OCI-LY7 (cell line): ENCODE results near the gene BDH1. TPM values are rescaled to one million over a fixed set of nuclear protein-coding genes. Genes with fewer than 3 reads are reported as not detected.
"Not testable (repeated sequence)": the region's sequence is repeated elsewhere in the genome, so short reads cannot be mapped to it uniquely, and the experiment has no call there.

Experiments used
- BruUV-seq: library from RNA; stranded (reverse); fragments of 400-500 nt; replicated peaks from 2 replicates; lab custom pipeline; 2021; lab: Mats Ljungman, UMichigan
- CTCF ChIA-PET: fragments of 300-600 bp; sonication (Branson Sonifier 250); formaldehyde crosslinking; loops from one replicate; lab custom pipeline; 2022; ENCODE audit warnings: antibody characterized with exemption; ENCODE audit not compliant: unreplicated experiment; lab: Charles Lee
- POLR2A ChIA-PET: fragments of 300-600 bp; sonication (Branson Sonifier 250); formaldehyde crosslinking; loops from one replicate; lab custom pipeline; 2022; ENCODE audit warnings: antibody characterized with exemption; lab: Charles Lee
- DNase-seq: peaks from one replicate; pipeline ENCODE4 v3.0.0-alpha.2; 2015; ENCODE audit warnings: low spot score
- H2AFZ ChIP-seq: fragments of 200-600 bp; sonication (generic), shearing (Covaris generic); 2 replicates; pipeline ENCODE4 v1.6.1; 2014; ENCODE audit warnings: mild to moderate bottlenecking, antibody characterized with exemption, low read length, moderate library complexity
- H3K27ac ChIP-seq: fragments of 200-600 bp; sonication (generic); 2 replicates; pipeline ENCODE4 v1.5.1; 2014; ENCODE audit warnings: mixed run types, low read depth, mild to moderate bottlenecking, moderate library complexity, low read length, inconsistent platforms; ENCODE audit not compliant: poor library complexity, severe bottlenecking
- H3K36me3 ChIP-seq: fragments of 200-600 bp; sonication (generic); 2 replicates; pipeline ENCODE4 v1.6.1; 2014; ENCODE audit warnings: mild to moderate bottlenecking, antibody characterized with exemption, low read length, moderate library complexity, mixed read lengths; ENCODE audit not compliant: insufficient read depth
- H3K4me1 ChIP-seq: fragments of 200-600 bp; sonication (generic); 2 replicates; pipeline ENCODE4 v1.5.1; 2014; ENCODE audit warnings: mild to moderate bottlenecking, low read length; ENCODE audit not compliant: insufficient read depth, poor library complexity, severe bottlenecking
- H3K4me2 ChIP-seq: fragments of 200-600 bp; sonication (generic); 2 replicates; pipeline ENCODE4 v1.6.1; 2014; ENCODE audit warnings: mild to moderate bottlenecking, low read length
- H3K4me3 ChIP-seq: fragments of 200-600 bp; sonication (generic); 2 replicates; pipeline ENCODE4 v1.5.1; 2014; ENCODE audit warnings: mild to moderate bottlenecking, low read depth, low read length; ENCODE audit not compliant: poor library complexity, severe bottlenecking
- H3K79me2 ChIP-seq: fragments of 200-600 bp; sonication (generic); 2 replicates; pipeline ENCODE4 v1.6.1; 2016; ENCODE audit warnings: low read depth, mild to moderate bottlenecking, low read length, moderate library complexity, mixed read lengths; ENCODE audit not compliant: insufficient read depth
- H3K9me2 ChIP-seq: fragments of 200-600 bp; sonication (generic); 2 replicates; pipeline ENCODE4 v1.6.1; 2016; ENCODE audit warnings: mild to moderate bottlenecking, low read length, mixed read lengths; ENCODE audit not compliant: insufficient read depth
- H3K9me3 ChIP-seq: fragments of 200-600 bp; sonication (generic); 2 replicates; pipeline ENCODE4 v1.6.1; 2014; ENCODE audit warnings: mild to moderate bottlenecking, mixed run types, low read length, mixed read lengths
- H4K20me1 ChIP-seq: fragments of 200-600 bp; sonication (generic); 2 replicates; pipeline ENCODE4 v1.6.1; 2014; ENCODE audit warnings: mild to moderate bottlenecking, antibody characterized with exemption, low read length, moderate library complexity, mixed read lengths; ENCODE audit not compliant: insufficient read depth
- CTCF ChIP-seq: fragments of 200-600 bp; sonication (generic); conservative IDR thresholded peaks from 2 replicates; pipeline ENCODE4 v1.5.1; 2014; ENCODE audit warnings: mild to moderate bottlenecking, antibody characterized with exemption, low read length, moderate library complexity, mixed read lengths
- EZH2phosphoT487 ChIP-seq: fragments of 200-600 bp; sonication (generic); IDR thresholded peaks from 2 replicates; pipeline ENCODE4 v1.6.1; 2018; ENCODE audit warnings: low read depth, borderline replicate concordance, mild to moderate bottlenecking, mixed run types, antibody characterized with exemption, low read length, moderate library complexity, mixed read lengths
- intact Hi-C: fragments of 100-400 bp; cut with micrococcal nuclease; formaldehyde crosslinking; loops from one replicate; pipeline ENCODE4 v1.10.0; 2022; ENCODE audit not compliant: unreplicated experiment
- total RNA-seq, 2 experiments: library from RNA; depleted of rRNA in 1 of 2; stranded (reverse); fragments of >200 nt in 1 of 2; shearing (Covaris generic) in 1 of 2; gene quantifications; 2 replicates each; pipeline ENCODE4 v1.2.3, GENCODE V29; 2014 to 2022

BDH1 gene
- total RNA-seq, 2 experiments from 2014 or later = 14.1 to 14.5 TPM

GRCh38 chr3:197573048-197573767 is 17.4 kb upstream of the BDH1 start:
- Histone ChIP-seq H3K4me1 (no peaks in the 10 kb centered on the region), H3K27ac (no peak overlapping the region), H2AFZ (no peak overlapping the region), H3K36me3 (no peaks in the 10 kb centered on the region), H4K20me1 (no peaks in the 10 kb centered on the region), H3K4me2 (no peak overlapping the region), H3K4me3 (no peak overlapping the region), H3K9me2 (no peaks in the 10 kb centered on the region), H3K9me3 (peaks cover 17% of the 10 kb centered on the region; the same call in 1 of the 2 replicates), H3K79me2 (no peaks in the 10 kb centered on the region)
- TF ChIP-seq EZH2phosphoT487 (no peak), CTCF (no peak)
- no peak for DNase-seq
- CTCF ChIA-PET = no interaction called here
- POLR2A ChIA-PET = no interaction called here
- intact Hi-C loops = no loop called here
- no TSS peak for BruUV-seq

GRCh38 chr3:197571880-197572172 is 16.1 kb upstream of the BDH1 start:
- H3K79me2 ChIP-seq, intact Hi-C loops, H3K27ac ChIP-seq, BruUV-seq, H3K4me3 ChIP-seq, H3K9me2 ChIP-seq, H4K20me1 ChIP-seq, H3K4me2 ChIP-seq, H3K4me1 ChIP-seq, DNase-seq, CTCF ChIA-PET, H2AFZ ChIP-seq, H3K36me3 ChIP-seq, POLR2A ChIA-PET: not testable (repeated sequence)
- H3K9me3 ChIP-seq = peaks cover 17% of the 10 kb centered on the region; the same call in 1 of the 2 replicates

GRCh38 chr3:197571074-197571879 is 15.5 kb upstream of the BDH1 start:
- H3K4me3 ChIP-seq, intact Hi-C loops, H2AFZ ChIP-seq, H4K20me1 ChIP-seq, H3K79me2 ChIP-seq, POLR2A ChIA-PET, H3K9me2 ChIP-seq, CTCF ChIA-PET, H3K4me2 ChIP-seq, H3K36me3 ChIP-seq, H3K4me1 ChIP-seq, H3K27ac ChIP-seq, BruUV-seq, DNase-seq: not testable (repeated sequence)
- H3K9me3 ChIP-seq = peaks cover 18% of the 10 kb centered on the region; the same call in 1 of the 2 replicates

- intact Hi-C loops, H2AFZ ChIP-seq, H4K20me1 ChIP-seq, BruUV-seq, CTCF ChIA-PET, H3K27ac ChIP-seq, H3K9me2 ChIP-seq, H3K79me2 ChIP-seq, H3K4me2 ChIP-seq, DNase-seq, H3K4me1 ChIP-seq, H3K36me3 ChIP-seq, H3K4me3 ChIP-seq: not testable (repeated sequence)
- POLR2A ChIA-PET = interaction anchor here (1.2 kb wide), 1 partner anchor 8 kb away, joined by 3 read pairs; no protein-coding TSS in a partner anchor
- H3K9me3 ChIP-seq = peaks cover 36% of the 10 kb centered on the region
These were observed 13.7 kb upstream of the BDH1 start for GRCh38 chr3:197569433-197569832.
